Brain pericyte (primary cell): Measurements from ENCODE around the gene SMAD2.
"Not testable (repeated sequence)": the region's sequence is repeated elsewhere in the genome, so short reads cannot be mapped to it uniquely, and the experiment has no call there.

Experiments
- DNase-seq: peaks from one replicate; pipeline ENCODE4 v3.0.0-alpha.2; 2012; ENCODE audit warnings: low read depth, low spot score

SMAD2 gene

DNA sequence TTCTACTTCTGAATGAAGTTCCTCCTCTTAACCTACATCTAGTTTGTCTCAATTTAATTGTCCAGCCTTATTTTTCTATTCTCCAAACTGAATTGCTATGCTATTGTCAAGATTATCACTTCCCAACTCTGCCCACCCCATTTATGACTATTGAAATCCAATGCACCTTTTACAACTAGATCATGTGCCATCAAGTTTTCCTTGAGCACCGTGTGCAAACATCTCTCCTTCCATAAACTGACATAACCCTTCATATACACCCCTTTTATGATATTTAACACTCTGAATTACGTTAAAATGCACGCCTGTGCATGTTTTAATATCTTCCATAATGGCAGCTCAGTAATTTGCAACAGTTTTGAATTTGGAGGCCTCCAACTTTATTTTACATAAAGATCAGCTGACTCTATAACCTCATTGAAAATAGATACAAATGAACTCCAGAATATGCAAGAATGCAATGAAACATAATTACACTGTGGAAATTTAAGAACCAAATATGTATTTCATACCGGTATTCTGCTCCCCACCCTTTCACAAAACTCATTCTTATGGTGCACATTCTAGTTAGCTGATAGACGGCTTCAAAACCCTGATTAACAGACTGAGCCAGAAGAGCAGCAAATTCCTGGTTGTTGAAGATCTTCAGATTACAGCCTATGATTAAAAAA is 85.5 kb downstream of the SMAD2 start:
- DNase-seq = no peak

DNA sequence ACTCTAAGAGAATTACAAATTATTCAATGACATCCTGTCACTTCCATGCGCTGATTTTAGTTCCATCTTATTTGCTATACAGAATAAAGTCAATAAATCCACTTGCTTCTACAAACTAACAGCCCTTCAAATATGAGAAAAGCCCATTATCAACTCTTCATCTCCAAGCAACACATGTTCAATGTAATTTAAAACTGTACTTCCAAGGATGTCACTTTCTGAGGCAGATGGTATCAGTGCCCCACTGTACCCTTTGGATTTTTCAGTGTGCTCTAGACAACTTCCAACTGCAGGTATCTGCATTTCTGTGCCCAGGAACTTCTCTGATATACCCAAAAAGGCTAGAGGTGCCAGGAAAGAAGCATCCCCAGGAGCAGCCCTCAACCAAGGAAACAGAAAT is 87.6 kb downstream of the SMAD2 start:
- no peak for DNase-seq

- DNase-seq = no peak
Measured at GRCh38 chr18:47838396-47838795, 92.1 kb downstream of the SMAD2 start.

- DNase-seq = no peak
Measured at GRCh38 chr18:47832348-47832747, 98.1 kb downstream of the SMAD2 start.

GRCh38 chr18:47831351-47831750 is 99.1 kb downstream of the SMAD2 start:
- DNase-seq = no peak

DNA sequence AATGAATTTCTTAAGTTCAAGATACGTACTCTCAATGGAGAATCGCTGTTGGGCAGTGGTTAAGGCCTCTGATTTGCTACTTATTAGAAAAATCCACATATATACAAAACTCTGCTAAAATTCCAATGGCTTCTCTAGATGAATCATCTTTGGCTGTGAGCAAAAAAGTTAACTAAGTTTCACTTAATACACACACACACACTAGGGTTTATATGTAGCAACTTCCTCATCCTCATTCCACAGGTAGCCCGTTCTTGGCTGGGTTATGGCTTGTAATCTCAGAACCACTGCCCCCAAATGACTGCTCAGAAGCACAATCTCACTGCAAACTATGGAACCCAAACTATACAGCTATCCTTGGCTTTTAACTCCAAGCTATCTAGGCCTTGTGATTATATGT is 99.7 kb downstream of the SMAD2 start:
- no peak for DNase-seq

DNA sequence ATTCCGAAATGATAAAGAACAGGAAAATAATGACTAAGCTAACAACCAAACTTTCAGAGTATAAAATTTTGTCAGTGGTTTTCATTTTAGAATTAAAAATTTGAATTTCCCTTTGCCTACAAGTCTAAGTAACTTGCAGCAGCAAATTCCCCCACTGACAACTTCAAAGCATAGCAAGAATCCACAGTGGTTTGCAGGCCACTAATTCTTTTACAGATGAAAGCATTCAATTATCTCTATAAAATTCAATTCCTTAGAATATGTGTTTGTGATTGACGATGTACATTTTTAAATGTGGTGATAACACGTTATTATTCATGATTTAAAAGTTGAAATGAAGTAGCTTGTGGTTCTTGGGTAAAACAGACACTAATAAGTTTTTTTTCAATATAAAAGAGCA is 100.6 kb downstream of the SMAD2 start:
- no peak for DNase-seq

DNA sequence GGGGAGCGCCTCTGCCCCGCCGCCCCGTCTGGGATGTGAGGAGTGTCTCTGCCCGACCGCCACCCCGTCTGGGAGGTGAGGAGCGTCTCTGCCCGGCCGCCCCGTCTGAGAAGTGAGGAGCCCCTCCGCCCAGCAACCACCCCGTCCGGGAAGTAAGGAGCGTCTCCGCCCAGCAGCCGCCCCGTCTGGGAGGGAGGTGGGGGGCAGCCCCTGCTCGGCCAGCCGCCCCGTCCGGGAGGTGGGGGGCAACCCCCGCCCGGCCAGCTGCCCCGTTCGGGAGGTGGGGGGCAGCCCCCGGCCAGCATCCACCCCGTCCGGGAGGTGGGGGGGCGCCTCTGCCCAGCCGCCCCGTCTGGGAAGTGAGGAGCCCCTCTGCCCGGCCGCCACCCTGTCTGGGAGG is 102.4 kb downstream of the SMAD2 start:
- DNase-seq = not testable (repeated sequence)

DNA sequence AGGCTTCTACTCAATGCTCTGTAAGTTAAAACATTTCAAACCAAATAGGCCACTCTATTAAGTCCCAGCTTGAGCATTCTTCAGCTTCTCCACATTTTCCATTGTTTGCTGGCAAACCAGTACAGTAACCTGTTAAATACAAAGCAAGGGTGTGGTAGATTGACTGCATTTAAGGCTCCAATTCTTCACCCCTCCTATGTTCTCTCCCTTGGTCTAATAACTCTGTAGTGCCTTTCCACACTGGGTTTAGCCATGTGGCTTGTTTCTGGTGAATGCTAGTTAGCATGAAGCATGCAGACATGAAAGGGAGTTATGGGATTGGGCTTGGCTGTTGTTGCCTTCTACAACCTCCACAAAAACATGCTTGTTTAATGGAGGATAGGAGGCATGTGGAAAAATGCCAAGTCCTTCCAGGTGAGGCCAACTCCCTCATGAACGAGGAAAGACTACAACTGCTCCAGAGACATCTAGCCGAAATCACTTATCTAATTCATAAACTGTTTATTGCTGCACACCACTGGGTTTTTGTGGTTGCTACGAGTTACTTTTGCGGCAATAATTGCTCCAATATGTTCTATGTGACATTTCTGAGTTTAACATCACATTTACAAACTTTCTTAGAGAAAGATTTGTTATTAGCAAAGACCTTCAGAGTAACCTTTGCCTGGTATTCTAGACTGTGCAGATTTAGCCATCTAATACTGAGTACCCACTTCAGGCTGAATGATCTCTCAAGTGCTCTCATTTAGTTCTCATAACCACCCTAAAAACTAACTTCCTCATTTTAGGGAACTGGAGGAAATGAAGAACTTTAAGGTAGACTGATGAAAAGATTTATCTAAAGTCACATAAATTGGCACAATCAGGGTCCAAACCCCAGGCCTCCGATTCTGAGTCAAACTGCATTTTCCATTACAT is 104.0 kb downstream of the SMAD2 start:
- DNase-seq = no peak

DNA sequence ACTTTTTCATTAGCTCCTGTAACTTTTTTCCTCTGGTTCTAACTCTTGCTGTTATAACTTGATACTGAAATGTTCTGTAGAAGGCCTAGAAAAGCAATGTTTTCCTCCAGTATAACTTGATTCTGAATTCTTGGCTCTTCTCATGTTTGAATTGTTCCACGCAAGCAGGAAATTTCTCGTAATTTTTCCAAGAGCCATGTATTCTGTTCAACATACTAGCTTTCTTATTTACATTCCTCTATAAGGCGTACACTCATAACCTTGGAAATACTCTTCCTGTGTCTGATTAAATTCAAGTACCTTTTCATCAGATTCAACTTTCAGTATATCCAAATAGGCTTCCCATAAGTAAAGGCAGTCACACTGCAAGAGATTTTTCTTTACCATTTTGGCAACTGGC is 109.1 kb downstream of the SMAD2 start:
- DNase-seq = no peak

DNA sequence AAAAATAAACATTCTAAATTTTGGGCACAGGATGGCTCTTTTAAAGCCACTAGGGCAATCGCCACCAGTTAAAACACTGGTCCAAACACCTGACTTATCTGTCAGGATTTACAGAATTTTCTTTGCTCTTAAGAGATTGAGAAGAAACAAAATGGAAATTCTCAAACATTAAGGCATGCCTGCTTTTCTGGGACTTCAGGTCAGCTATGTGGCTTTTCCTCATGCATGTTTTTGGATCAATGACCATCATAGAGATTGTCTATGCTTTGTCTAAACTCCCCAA is 112.7 kb downstream of the SMAD2 start:
- no peak for DNase-seq

- DNase-seq = no peak
Measured at GRCh38 chr18:47817017-47817794, 113.3 kb downstream of the SMAD2 start.

DNA sequence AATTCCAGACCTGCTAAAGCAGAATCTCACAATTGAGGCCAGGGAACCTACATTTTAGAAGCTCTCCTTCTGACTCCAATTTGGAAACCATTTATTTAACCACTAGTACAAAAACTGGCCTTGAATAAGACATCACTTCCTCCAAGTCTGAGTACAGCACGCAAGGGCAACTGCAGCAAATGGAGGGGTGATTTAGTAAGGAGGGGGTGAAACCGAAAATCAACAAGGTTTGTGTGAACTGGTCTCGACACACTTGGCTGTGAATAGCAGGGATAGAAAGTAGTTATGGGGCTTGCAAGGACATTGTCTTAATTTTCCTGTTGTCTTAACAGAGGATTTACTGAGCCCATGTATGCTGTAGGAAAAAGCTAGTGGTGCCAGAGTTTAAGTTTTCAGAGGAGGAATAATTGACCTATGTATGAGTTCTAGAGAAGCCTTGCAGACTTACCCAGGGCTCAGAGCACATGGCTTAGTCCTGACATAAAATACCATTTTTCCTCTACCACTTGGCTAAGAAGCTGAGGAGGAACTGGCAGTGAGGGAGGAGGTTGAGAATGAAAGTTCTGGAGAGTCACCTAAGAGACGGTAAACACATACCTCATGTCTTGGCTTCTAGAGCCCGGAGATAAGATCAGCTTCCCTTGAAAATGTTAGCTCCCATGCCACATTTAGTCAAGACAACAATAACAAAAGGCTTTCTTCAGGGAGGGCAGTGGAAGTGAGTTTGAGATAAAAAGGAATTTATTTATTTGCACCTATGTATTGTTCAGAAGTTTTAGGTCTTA is 114.8 kb downstream of the SMAD2 start:
- DNase-seq = no peak

DNA sequence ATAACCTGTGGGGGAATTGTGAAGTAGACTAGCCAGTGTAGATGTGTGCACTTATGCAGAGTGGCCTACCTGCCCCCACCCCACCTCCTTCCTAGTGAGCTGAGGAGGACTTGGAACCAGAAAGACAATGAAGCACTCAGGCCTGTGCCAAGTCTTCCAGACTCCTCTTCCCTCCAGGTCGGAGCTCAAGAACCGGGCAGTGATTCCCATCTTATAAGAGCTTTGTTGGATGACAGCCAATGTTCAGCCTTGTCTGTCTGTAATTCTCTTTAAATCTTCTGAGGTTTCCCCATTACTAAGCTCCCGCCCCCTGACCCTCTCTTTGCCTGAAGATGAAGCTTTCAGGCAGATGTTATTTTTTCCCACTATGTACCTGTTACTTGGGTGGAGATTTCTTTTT is 121.0 kb downstream of the SMAD2 start:
- no peak for DNase-seq

DNA sequence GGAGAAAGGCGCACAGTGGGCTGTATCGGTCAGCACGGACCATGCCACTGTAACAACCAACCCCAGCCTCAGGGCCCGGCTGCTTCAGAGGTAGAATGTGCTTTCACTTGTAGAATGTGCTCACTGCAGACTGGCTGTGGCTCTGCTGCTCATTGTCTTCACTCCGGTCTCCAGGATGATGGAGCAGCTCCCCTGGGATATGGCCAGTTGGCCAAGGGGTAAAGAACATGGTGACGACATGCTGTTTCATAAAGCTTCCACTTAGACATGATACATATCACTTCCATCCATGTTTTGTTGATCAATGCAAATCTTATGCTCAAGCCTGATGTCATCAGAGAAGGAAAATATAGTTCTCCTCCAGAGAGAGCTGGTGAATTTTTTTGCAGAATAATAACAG is 127.7 kb downstream of the SMAD2 start:
- DNase-seq = no peak

GRCh38 chr18:47801817-47802216 is 128.6 kb downstream of the SMAD2 start:
- no peak for DNase-seq

- DNase-seq = no peak
Measured at GRCh38 chr18:47800756-47801155, 129.7 kb downstream of the SMAD2 start.

- no peak for DNase-seq
Measured at GRCh38 chr18:47800248-47800647, 130.2 kb downstream of the SMAD2 start.

DNA sequence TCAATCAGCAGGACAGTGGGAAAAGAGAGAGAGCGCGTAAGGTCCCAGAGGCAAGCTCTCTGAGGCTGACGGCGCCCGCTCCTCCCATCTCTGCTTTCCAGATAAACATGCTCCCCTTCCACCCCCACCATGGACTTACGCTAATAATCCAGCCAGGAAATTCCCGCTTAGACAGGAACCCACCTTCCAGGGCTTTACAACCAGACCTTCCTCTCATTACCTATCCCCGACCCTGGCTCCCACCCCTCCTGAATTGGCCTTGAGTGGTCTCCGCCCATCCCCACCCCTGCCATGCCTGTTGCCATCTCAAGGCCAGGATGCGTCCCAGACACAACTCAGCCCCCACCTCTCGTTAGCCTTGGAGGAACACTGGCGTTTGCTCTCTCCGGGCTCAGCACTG is 131.1 kb downstream of the SMAD2 start:
- DNase-seq = no peak

DNA sequence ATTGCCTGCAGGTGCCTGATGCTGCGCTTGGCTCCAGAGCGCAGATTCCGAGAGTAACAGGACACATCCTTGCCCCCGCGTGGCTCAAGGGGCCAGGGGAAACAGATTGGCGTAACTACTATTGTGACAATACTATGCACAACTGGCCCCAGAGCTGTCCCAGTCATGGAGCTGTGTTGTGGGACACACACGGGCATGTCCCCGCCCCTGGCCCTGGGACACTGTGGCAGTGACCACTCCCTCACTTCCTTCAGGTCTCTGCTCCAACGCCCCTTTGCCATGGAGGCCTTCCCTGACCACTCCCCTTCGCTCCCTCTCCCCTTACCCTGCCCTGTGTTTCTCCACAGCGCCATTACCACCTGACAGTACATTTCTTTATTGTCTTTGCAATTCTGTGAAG is 132.1 kb downstream of the SMAD2 start:
- DNase-seq = no peak

DNA sequence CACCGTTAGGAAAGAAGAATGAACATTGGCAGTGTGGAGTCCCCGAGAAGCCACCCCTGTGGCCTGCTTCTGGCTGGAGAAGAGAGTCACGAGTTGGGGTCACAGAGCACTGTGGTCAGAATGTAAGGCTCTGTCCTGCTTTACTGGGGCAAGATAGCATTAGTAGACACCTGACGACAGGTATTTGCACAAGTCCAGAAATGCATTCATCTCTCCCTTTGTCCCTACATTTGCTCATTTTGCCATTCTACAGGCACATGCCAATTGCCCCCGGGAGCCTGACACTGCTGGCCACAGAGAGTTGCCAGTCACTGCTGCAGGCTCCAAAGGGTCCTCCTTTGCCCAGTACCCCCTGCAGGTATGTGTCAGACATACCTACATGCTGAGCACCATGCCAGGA is 133.3 kb downstream of the SMAD2 start:
- DNase-seq = no peak

- DNase-seq = no peak
Measured at GRCh38 chr18:47795434-47795814, 135.0 kb downstream of the SMAD2 start.
